ENCODE measurements around the gene CNEP1R1.

Gene CNEP1R1

GRCh38 chr16:50065624-50066481 lies 40.8 kb downstream of the CNEP1R1 start, which contains the start of gene HEATR3:
Gene HEATR3 (plus strand): TSS chr16:50065970. CDS start chr16:50066132, 162 bp downstream.
- DNase-seq = peak; percentile 81

GRCh38 chr16:50066482-50067289 lies 41.7 kb downstream of the CNEP1R1 start:
- DNase-seq = no peak

GRCh38 chr16:50067290-50067853 lies 42.3 kb downstream of the CNEP1R1 start:
- DNase-seq = no peak

GRCh38 chr16:50068550-50068949 lies 43.5 kb downstream of the CNEP1R1 start:
- no peak for DNase-seq

- DNase-seq = no peak
These were observed 44.0 kb downstream of the CNEP1R1 start for GRCh38 chr16:50069060-50069459.

GRCh38 chr16:50071075-50071671 lies 46.1 kb downstream of the CNEP1R1 start:
- DNase-seq = no peak

GRCh38 chr16:50072730-50073129 lies 47.7 kb downstream of the CNEP1R1 start:
- no peak for DNase-seq

GRCh38 chr16:50079397-50080140 lies 54.5 kb downstream of the CNEP1R1 start:
- DNase-seq = no peak

- DNase-seq = no peak
These were observed 56.5 kb downstream of the CNEP1R1 start for GRCh38 chr16:50081428-50082018.

GRCh38 chr16:50083996-50084395 lies 59.0 kb downstream of the CNEP1R1 start:
- DNase-seq = no peak

- DNase-seq = no peak
These were observed 61.2 kb downstream of the CNEP1R1 start for GRCh38 chr16:50086176-50086575.
